OCI-LY7 (cell line): ENCODE results near the gene PDE9A.
"Not testable (repeated sequence)": the region's sequence is repeated elsewhere in the genome, so short reads cannot be mapped to it uniquely, and the experiment has no call there.

Experiments used
- CTCF ChIP-seq: fragments of 200-600 bp; sonication (generic); conservative IDR thresholded peaks from 2 replicates; pipeline ENCODE4 v1.5.1; 2014; ENCODE audit warnings: mild to moderate bottlenecking, antibody characterized with exemption, low read length, moderate library complexity, mixed read lengths
- EZH2phosphoT487 ChIP-seq: fragments of 200-600 bp; sonication (generic); IDR thresholded peaks from 2 replicates; pipeline ENCODE4 v1.6.1; 2018; ENCODE audit warnings: low read depth, borderline replicate concordance, mild to moderate bottlenecking, mixed run types, antibody characterized with exemption, low read length, moderate library complexity, mixed read lengths

DNA sequence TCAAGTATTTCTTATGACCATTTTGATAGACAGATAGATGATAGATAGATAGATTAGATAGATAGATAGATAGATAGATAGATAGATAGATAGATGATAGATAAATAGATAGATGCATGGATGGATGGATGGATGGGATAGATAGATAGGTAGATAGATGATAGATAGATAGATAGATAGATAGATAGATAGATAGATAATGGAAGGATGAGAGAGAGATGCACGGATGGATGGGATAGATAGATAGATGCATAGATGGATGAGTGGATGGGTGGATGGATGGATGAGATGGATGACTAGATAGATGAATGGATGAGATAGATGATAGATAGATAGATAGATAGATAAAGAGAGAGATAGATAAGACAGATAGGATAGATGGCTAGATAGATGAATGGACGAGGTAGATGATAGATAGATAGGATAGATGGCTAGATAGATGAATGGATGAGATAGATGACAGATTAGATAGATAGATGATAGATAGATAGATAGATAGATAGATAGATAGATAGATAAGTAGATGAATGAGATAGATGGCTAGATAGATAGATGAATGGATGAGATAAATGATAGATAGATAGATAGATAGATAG is 24.9 kb upstream of the PDE9A start:
- not testable (repeated sequence) for TF ChIP-seq CTCF, EZH2phosphoT487
